Measurements from ENCODE around the gene FAM180A.
A peak's percentile ranks its signal among the peaks of the same experiment; 100 is the strongest.

FAM180A gene

DNA sequence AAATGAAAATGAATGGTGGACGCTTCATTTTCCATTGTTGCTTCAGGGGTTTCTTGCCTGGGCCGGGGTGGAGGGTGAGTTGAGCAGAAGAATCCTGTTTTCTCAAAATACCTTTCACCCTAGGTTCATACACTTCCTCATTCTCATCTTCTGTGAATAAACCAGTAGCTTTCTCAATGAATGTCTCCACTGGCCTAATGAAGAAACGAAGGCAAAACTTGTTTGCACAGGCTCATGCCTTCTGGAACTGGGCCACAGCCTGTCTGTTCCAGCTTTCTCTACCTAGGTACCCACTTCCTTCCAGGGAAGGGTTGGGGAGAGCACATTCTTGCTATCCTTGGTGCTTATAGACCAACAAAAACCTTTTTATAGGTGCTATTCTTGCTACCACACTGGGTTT lies 65.0 kb downstream of the FAM180A start:
- DNase-seq (ENCODE audit: low spot score), result no peak

DNA sequence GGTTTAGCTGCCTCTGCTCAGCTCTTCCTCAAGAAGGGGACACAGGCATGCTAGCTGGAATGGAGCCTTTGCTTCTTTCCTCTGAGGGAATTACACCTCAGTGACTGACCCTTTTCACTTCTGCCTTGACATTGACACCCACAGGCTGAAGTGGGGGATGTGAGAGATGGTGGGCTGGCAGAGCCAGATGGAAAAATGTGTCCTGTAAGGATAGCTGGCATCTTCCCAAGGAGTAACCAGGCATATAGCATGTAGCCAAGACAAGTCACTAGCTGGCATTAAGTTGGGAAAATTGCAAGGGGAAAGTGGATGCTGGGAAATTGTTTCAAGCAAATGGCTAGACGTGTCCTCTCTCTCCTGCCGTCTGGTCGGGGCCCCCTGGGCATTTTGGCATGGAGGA lies 66.4 kb downstream of the FAM180A start:
- DNase-seq (ENCODE audit: low spot score), result peak; percentile 10

DNA sequence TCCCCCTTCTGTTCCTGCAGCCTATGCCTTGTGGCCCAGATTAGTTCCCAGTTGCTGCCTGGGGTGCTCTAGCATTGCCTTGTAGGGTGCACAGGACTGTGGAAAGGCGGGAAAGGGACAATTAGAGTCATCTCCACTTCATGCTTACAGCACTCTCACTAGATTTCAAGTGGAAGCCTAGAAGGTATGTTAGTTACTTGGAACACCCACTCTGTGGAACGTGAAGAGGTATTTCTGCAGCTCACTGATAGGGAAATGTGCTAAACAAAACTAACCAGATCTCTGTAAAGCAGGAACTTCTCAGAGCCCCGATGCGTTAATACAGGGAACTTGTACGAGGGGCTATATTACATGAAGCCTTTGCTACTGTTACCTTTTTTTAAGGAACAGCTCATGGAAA lies 66.9 kb downstream of the FAM180A start:
- DNase-seq (ENCODE audit: low spot score), result no peak
